NT2/D1 (cell line): ENCODE results near the gene TEP1.

Experiments used
- DNase-seq: peaks from one replicate; pipeline ENCODE4 v3.0.0-alpha.2; 2011; ENCODE audit warnings: low read depth, low spot score
- H3K27me3 ChIP-seq: 2 replicates; pipeline ENCODE4 v1.6.0; 2011; ENCODE audit warnings: mild to moderate bottlenecking; ENCODE audit not compliant: insufficient read length, insufficient read depth
- H3K36me3 ChIP-seq: 2 replicates; pipeline ENCODE4 v1.6.1; 2011; ENCODE audit warnings: mild to moderate bottlenecking, low read length, mixed read lengths; ENCODE audit not compliant: insufficient read depth, insufficient read length
- H3K4me1 ChIP-seq: 2 replicates; pipeline ENCODE4 v1.5.1; 2011; ENCODE audit not compliant: insufficient read depth, insufficient read length
- H3K4me3 ChIP-seq: 2 replicates; pipeline ENCODE4 v1.5.1; 2011; ENCODE audit warnings: low read depth; ENCODE audit not compliant: insufficient read length
- H3K9ac ChIP-seq: 2 replicates; pipeline ENCODE4 v1.6.0; 2011; ENCODE audit warnings: low read depth; ENCODE audit not compliant: insufficient read length
- H3K9me3 ChIP-seq: 2 replicates; pipeline ENCODE4 v1.5.1; 2011; ENCODE audit warnings: mild to moderate bottlenecking, low read length; ENCODE audit not compliant: insufficient read depth
- SUZ12 ChIP-seq: IDR thresholded peaks from 2 replicates; pipeline ENCODE4 v1.6.1; 2011; ENCODE audit not compliant: insufficient read length, insufficient read depth; ENCODE audit errors: extremely low read depth
- YY1 ChIP-seq: IDR thresholded peaks from 2 replicates; pipeline ENCODE4 v1.6.1; 2011; ENCODE audit not compliant: insufficient read length, insufficient read depth
- ZNF274 ChIP-seq: IDR thresholded peaks from 2 replicates; pipeline ENCODE4 v1.6.1; 2011; ENCODE audit warnings: mild to moderate bottlenecking, low read depth, low read length

The TEP1 gene

DNA sequence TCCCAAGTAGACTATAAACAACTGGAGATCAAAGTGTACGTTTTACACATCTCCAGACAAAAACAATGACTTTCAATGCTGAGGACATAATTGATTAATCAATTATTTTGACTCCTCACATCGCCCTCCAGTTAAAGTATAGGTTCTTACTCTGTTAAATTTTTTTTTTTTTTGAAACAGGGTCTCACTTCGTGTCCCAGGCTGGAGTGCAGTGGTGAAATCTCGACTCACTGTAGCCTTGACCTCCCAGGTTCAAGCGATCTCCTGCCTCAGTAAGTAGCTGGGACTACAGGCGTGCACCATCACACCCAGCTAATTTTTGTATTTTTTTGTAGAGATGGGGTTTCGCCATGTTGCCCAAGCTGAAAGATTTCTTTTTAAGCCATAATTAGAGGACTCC is 79.3 kb downstream of the TEP1 start:
- Histone ChIP-seq H3K9me3 (no peaks in the 10 kb centered on the region), H3K27me3 (no peaks in the 10 kb centered on the region), H3K9ac (no peak overlapping the region), H3K4me3 (no peak overlapping the region), H3K36me3 (peaks cover 20% of the 10 kb centered on the region), H3K4me1 (peaks cover 3% of the 10 kb centered on the region)
- no peak for DNase-seq
- TF ChIP-seq SUZ12 (no peak), YY1 (no peak), ZNF274 (no peak)

DNA sequence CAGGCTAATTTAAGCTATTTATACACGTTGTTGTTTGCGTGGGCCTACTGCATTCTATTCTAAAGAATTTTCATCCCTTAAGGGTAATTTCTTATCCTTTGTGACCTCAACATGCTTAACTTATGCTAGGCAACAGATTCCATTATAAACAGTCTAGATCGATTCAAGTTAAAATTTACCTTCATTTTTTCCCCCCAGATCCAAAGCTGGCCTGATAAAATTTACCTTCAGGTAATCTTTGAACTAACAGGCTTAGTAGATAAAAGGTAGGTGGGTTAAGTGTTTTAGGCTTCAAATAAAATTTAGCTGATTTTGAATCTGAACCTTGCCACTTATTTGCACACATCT is 79.8 kb downstream of the TEP1 start:
- Histone ChIP-seq H3K4me1 (peaks cover 3% of the 10 kb centered on the region), H3K27me3 (no peaks in the 10 kb centered on the region), H3K9me3 (no peaks in the 10 kb centered on the region), H3K4me3 (no peak overlapping the region), H3K9ac (no peak overlapping the region), H3K36me3 (peaks cover 26% of the 10 kb centered on the region)
- no peak for TF ChIP-seq SUZ12
- TF ChIP-seq ZNF274: no peak
- TF ChIP-seq YY1: no peak
- no peak for DNase-seq

DNA sequence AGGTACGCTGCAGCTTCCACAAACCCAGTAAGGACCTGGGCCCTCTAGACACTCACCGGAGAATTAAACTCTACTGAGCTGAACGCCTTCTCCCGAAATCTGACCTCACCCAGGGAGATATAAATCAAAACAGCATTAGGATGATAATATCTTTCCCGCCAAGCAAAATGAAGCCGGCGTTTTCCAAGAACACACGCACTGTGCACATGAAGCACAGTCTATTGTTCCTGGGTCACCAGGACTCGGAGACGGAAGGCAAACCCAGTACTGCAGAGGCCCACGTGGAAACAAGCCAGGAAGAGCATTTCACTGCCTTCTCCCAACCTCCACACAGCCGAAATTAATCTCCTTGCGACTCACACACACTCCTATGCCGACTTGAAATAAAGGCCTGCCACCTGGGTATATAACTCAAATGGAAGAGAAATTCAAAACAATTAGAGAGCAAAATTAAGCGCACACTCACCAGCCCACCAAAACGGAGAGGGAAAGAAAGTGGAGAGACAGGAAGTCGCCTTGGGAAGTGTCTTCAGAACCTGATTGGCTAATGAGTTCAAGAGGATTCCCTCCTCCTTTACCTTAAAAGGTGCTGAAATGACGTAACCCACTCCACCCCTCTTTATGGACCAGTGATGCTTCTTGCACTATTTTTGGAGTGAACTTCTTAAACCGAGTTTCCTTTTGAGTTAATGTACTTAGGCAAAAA is 80.4 kb downstream of the TEP1 start, which contains the start of gene CCNB1IP1:
Gene CCNB1IP1 (minus strand): TSS at position 492 of the 706 bp plus-strand sequence. CDS start 16,756 bp downstream, outside the sequence.
- peak; percentile 63 for DNase-seq
- peak within 1 kb of the TSS; percentile 76 for H3K4me3 ChIP-seq
- peaks cover 31% of the 10 kb centered on the region for H3K36me3 ChIP-seq
- no peak for TF ChIP-seq SUZ12
- TF ChIP-seq ZNF274: no peak
- TF ChIP-seq YY1: no peak
- H3K4me1 ChIP-seq: peaks cover 5% of the 10 kb centered on the region
- no peaks in the 10 kb centered on the region for H3K27me3 ChIP-seq
- no peaks in the 10 kb centered on the region for H3K9me3 ChIP-seq
- peak within 1 kb of the TSS; percentile 87 for H3K9ac ChIP-seq

DNA sequence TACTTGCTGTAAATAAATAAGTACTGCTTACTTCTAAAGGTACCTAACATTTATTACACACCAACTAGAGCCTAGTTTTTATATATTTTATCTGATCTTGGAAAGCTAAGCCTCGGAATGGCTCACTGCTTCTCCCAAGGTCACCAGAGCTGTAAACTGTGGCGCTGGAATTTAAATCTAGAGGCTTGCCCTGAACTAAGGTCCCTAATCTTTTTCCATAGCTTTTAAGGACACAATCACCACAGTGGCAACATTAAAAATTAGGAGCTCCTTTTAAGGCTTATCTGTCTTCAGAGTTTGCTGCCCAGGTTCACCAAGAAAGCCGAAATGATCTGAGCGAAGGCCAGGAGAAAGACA is 80.9 kb downstream of the TEP1 start:
- H3K4me1 ChIP-seq: peaks cover 5% of the 10 kb centered on the region
- H3K4me3 ChIP-seq: peak overlapping the region; percentile 76
- DNase-seq: no peak
- no peaks in the 10 kb centered on the region for H3K9me3 ChIP-seq
- H3K36me3 ChIP-seq: peaks cover 34% of the 10 kb centered on the region
- no peaks in the 10 kb centered on the region for H3K27me3 ChIP-seq
- TF ChIP-seq ZNF274 (no peak), YY1 (no peak), SUZ12 (no peak)
- H3K9ac ChIP-seq: peak overlapping the region; percentile 87

DNA sequence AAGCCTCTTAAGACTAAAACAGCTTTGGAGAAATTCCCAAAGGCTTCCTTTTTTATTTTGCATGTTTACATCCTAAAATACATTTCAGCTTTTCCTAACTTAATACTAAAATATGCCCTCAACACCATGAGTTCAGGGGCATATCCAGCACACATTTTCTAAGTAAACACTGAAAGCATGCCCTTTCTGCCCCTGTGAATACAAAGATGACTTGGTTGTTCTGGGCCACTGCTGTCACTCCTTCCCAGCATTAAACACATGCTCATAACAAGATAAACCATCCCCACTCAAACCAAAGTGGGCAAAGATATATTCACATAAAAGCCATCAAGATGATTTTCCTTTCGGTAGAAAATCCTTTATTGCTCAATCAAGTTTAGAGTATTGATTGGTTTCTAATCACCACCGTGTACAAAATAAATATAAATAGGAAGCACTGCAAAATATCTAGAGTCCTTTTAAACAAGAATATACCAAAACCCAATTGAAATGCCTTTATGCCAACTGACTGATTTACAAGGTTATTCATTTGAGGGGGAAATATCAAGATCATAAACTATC is 82.2 kb downstream of the TEP1 start:
- TF ChIP-seq ZNF274: no peak
- no peaks in the 10 kb centered on the region for H3K9me3 ChIP-seq
- H3K36me3 ChIP-seq: peaks cover 43% of the 10 kb centered on the region
- H3K27me3 ChIP-seq: no peaks in the 10 kb centered on the region
- peaks cover 5% of the 10 kb centered on the region for H3K4me1 ChIP-seq
- H3K4me3 ChIP-seq: peak overlapping the region; percentile 19
- H3K9ac ChIP-seq: peak overlapping the region; percentile 44
- no peak for DNase-seq

DNA sequence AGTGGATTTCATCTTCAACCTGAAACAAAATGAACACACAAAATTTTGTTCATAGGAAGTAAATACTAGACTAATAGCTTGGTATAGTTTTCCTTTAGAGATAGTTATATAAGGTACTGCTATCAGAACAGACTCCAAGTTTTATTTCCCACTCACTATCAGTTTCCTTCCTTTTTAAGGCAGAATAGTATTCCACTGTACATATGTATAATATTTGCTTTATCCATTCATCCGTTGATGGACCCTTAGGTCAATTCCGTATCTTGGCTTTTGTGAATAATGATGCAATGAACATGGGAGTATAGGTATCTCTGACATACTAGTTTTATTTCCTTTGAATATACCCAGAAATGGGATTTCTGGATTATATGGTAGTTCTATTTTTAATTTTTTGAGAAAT is 83.9 kb downstream of the TEP1 start:
- Histone ChIP-seq H3K4me3 (no peak overlapping the region), H3K36me3 (peaks cover 57% of the 10 kb centered on the region)
- DNase-seq: no peak

DNA sequence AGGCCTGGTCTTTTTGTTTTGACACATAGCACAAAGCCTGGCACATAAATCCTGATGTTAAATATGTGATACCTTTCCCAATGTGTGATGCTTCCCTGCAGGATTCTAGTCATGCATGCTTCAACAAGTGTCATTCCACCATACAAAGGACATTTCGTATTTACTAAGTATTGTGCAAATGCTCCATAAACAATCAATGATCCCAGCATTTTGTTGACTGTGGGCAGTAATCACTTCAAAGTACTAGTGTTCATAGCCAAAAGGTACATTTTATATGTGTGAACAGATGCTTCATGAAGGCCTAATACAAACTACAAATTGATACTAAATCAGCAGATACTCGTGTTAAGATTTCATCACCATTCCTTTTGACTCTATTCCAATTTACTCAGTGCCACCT is 84.6 kb downstream of the TEP1 start:
- H3K9ac ChIP-seq: no peak overlapping the region
- DNase-seq: no peak
- H3K36me3 ChIP-seq: peaks cover 59% of the 10 kb centered on the region
- no peaks in the 10 kb centered on the region for H3K9me3 ChIP-seq
- peaks cover 5% of the 10 kb centered on the region for H3K4me1 ChIP-seq
- no peaks in the 10 kb centered on the region for H3K27me3 ChIP-seq
- TF ChIP-seq SUZ12: no peak
- TF ChIP-seq YY1: no peak
- no peak for TF ChIP-seq ZNF274
- H3K4me3 ChIP-seq: no peak overlapping the region

More for the DNA sequence above, 83.9 kb downstream of the TEP1 start:
- Histone ChIP-seq H3K27me3 (no peaks in the 10 kb centered on the region), H3K4me1 (peaks cover 5% of the 10 kb centered on the region), H3K9me3 (no peaks in the 10 kb centered on the region), H3K9ac (no peak overlapping the region)
- TF ChIP-seq SUZ12 (no peak), YY1 (no peak), ZNF274 (no peak)
